Muscle layer of duodenum (tissue), 2 donors: Measurements from ENCODE around the gene ACOX3.

Experiments
- H3K27ac ChIP-seq: one replicate; pipeline ENCODE4 v1.7.0; 2013; ENCODE audit warnings: mild to moderate bottlenecking, low read length
- H3K27me3 ChIP-seq: one replicate; pipeline ENCODE4 v1.7.0; 2013; ENCODE audit warnings: low read depth, mild to moderate bottlenecking, control low read depth, low read length
- H3K36me3 ChIP-seq, 2 donors: one replicate each; pipeline ENCODE4 v1.7.0; 2013; ENCODE audit warnings: low read length in 2 of 2, control low read depth in 1 of 2, mild to moderate bottlenecking in 1 of 2; ENCODE audit not compliant: insufficient read depth in 2 of 2, control insufficient read depth in 1 of 2
- H3K4me1 ChIP-seq, 2 donors: one replicate each; pipeline ENCODE4 v1.7.0; 2013; ENCODE audit warnings: low read length in 2 of 2, mild to moderate bottlenecking in 2 of 2, control low read depth in 1 of 2, moderate library complexity in 1 of 2; ENCODE audit not compliant: insufficient read depth in 2 of 2, control insufficient read depth in 1 of 2
- H3K4me3 ChIP-seq, 2 donors: one replicate each; pipeline ENCODE4 v1.7.0; 2013; ENCODE audit warnings: low read length in 2 of 2, low read depth in 1 of 2, mild to moderate bottlenecking in 1 of 2
- H3K9me3 ChIP-seq, 2 donors: one replicate each; pipeline ENCODE4 v1.7.0; 2013; ENCODE audit warnings: low read length in 2 of 2, control low read depth in 1 of 2, mild to moderate bottlenecking in 1 of 2; ENCODE audit not compliant: control insufficient read depth in 1 of 2
- donor health status: healthy.

The ACOX3 gene

GRCh38 chr4:8385106-8385505, 55.4 kb downstream of the ACOX3 start:
- Histone ChIP-seq H3K9me3 (no peaks in the 10 kb centered on the region), H3K36me3 (peaks cover 28 to 53% of the 10 kb centered on the region in 2 donors), H3K27me3 (no peaks in the 10 kb centered on the region), H3K27ac (no peak overlapping the region), H3K4me3 (no peak overlapping the region), H3K4me1 (peaks cover 0 to 8% of the 10 kb centered on the region in 2 donors)

DNA sequence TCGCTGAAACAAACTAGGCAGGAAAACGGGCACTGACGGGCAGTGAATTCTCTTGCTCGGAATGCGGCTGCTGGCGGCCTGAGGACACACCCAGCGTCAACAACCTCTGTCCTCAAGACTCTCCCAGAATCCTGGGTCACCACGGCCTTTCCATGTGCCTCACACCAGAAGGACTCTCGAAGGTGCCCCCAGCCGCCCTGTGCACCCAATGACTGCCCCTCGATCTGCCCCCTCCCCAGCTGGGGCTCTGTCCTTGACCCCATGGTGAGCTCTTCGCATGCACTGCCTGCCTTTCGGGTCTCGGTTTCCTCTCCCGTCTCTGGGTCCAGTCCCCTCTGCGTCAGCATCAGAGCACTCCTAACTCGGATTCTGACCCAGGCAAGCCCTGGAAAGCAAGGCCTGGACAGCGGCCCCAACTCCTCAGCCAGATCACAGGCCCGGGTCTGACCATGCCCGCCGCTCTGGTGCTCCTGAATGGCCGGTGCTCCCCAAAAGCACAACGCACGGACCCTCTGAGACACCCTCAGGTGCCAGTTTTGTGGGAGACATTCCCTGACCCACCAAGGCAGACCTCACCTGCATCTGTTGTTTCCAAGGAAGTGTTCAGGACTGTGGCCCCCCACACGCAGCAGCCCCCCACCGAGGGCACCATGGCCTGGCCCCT, 56.0 kb downstream of the ACOX3 start:
- Histone ChIP-seq H3K4me1 (peaks cover 0 to 8% of the 10 kb centered on the region in 2 donors), H3K36me3 (peaks cover 28 to 52% of the 10 kb centered on the region in 2 donors)

DNA sequence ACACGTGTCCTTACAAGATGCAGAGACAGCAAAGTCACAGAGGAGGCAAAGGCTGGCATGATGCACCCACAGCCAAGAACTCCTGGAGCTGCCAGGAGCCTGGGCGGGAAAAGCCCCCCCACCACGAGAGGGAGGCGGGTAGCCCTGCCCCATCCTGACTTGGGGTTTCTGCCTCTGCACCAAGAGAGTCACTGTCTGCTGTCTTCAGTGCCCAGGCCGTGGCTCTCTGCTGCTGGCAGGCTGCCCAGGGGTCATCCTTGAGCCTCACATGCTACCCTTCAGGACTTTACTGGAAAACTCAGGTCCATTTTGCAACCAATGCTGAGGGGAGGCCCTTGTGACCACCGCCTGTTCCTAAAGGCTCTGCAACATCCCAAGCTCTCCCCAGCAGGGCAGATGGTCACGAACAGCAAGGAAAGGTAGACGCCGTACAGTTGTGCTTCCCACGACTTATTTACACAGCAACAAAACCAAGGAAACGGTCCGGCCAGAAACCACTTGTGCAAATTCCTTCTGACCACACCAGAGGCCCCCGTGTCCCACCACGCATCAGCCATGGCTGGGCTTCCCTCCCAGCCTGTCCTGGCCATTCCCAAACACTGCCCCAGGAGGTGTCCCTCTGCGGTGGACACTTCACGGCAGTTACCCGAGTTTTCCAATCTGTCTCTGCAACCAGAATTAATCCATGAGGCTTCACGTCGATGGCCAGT, 56.9 kb downstream of the ACOX3 start:
- H3K36me3 ChIP-seq: peaks cover 28 to 50% of the 10 kb centered on the region in 2 donors
- H3K27ac ChIP-seq: no peak overlapping the region
- no peaks in the 10 kb centered on the region for H3K27me3 ChIP-seq
- peaks cover 0 to 8% of the 10 kb centered on the region in 2 donors for H3K4me1 ChIP-seq
- H3K4me3 ChIP-seq: no peak overlapping the region
- H3K9me3 ChIP-seq: no peaks in the 10 kb centered on the region

More for the DNA sequence above, 56.0 kb downstream of the ACOX3 start:
- H3K9me3 ChIP-seq: no peaks in the 10 kb centered on the region
- no peak overlapping the region for H3K4me3 ChIP-seq
- no peak overlapping the region for H3K27ac ChIP-seq
- no peaks in the 10 kb centered on the region for H3K27me3 ChIP-seq

DNA sequence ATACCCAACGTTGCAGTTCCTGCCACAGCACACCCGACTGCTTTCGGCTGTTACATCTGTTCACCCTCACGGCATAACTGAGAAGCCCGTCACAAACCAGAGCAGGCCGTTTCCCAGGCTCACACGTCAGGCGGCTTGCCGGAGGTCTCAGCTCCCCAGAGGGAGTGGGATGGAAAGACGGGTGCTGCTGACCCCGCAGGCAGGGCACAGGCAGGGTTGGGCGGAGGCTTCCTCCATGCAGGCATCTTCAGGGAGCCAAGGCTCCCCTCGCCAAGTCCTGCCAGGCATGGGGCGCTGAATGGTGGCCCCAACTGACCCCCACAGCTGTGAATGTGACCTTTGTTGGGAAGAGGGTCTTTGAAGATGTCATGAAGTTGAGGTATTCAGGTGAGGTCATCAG, 57.5 kb downstream of the ACOX3 start:
- H3K27me3 ChIP-seq: no peaks in the 10 kb centered on the region
- no peaks in the 10 kb centered on the region for H3K9me3 ChIP-seq
- H3K36me3 ChIP-seq: peaks cover 24 to 50% of the 10 kb centered on the region in 2 donors
- no peak overlapping the region for H3K27ac ChIP-seq
- peaks cover 0 to 8% of the 10 kb centered on the region in 2 donors for H3K4me1 ChIP-seq
- H3K4me3 ChIP-seq: no peak overlapping the region

- H3K27ac ChIP-seq: no peak overlapping the region
- H3K36me3 ChIP-seq: peaks cover 19 to 50% of the 10 kb centered on the region in 2 donors
These were observed 58.5 kb downstream of the ACOX3 start for GRCh38 chr4:8381814-8382581.

DNA sequence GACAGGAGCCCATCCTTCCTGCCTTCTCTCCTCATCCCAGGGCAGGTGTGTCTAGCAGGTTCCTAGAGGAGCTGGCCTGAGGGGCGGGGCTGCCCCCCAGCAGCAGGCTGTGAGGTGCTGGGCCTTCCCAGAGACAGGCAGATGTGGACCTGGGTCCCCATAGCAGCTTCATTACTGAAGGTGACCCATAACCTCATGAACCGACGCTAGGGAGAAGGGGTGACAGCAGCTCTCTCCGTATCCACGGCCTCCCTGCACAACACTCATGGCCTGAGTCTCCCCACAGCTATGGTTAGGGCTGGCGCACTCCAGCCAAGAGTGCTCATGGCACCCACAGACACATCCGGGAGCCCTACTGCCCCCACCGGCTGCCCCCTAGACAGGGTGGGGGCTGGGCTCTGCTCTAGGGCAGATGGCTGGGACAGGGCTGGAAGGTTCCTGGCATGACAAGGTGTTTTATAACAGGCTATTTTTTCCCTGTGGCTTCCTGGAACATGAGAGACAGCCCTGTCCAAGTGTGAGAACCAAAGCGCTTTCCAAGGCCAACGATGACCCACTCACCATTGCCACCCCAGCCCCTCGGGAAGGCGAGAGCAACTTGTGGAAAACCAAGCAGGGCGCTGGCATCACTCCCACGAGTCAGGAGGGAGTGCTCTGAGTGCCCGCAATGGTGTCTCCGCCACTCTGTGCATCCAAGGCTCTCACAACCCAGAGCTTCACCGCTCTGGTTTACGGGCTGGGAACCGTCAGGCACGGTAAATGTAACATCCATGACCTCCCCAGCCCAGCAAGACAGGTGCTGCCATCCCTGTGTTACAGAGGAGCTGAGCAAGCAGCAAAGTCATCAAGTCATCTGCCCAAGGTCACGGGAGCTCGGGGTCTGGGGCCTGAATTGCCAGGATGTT, 59.8 kb downstream of the ACOX3 start:
- H3K9me3 ChIP-seq: no peaks in the 10 kb centered on the region
- no peak overlapping the region for H3K27ac ChIP-seq
- H3K36me3 ChIP-seq: peaks cover 18 to 46% of the 10 kb centered on the region in 2 donors

More at GRCh38 chr4:8381814-8382581, 58.5 kb downstream of the ACOX3 start:
- H3K9me3 ChIP-seq: no peaks in the 10 kb centered on the region
- H3K4me3 ChIP-seq: no peak overlapping the region
- peaks cover 0 to 8% of the 10 kb centered on the region in 2 donors for H3K4me1 ChIP-seq
- H3K27me3 ChIP-seq: no peaks in the 10 kb centered on the region

GRCh38 chr4:8379771-8380170, 60.8 kb downstream of the ACOX3 start:
- Histone ChIP-seq H3K9me3 (no peaks in the 10 kb centered on the region), H3K27me3 (no peaks in the 10 kb centered on the region), H3K4me1 (peaks cover 0 to 8% of the 10 kb centered on the region in 2 donors), H3K36me3 (peaks cover 18 to 43% of the 10 kb centered on the region in 2 donors), H3K27ac (no peak overlapping the region), H3K4me3 (no peak overlapping the region)

More for the DNA sequence above, 59.8 kb downstream of the ACOX3 start:
- H3K4me1 ChIP-seq: peaks cover 0 to 8% of the 10 kb centered on the region in 2 donors
- H3K27me3 ChIP-seq: no peaks in the 10 kb centered on the region
- no peak overlapping the region for H3K4me3 ChIP-seq

- peaks cover 18 to 48% of the 10 kb centered on the region in 2 donors for H3K36me3 ChIP-seq
These were observed 61.2 kb downstream of the ACOX3 start for GRCh38 chr4:8379281-8379680.

GRCh38 chr4:8378776-8379175, 61.7 kb downstream of the ACOX3 start:
- Histone ChIP-seq H3K9me3 (no peaks in the 10 kb centered on the region), H3K4me3 (no peak overlapping the region), H3K27ac (no peak overlapping the region), H3K27me3 (no peaks in the 10 kb centered on the region), H3K4me1 (peaks cover 0 to 4% of the 10 kb centered on the region in 2 donors), H3K36me3 (peaks cover 14 to 50% of the 10 kb centered on the region in 2 donors)

More at GRCh38 chr4:8379281-8379680, 61.2 kb downstream of the ACOX3 start:
- no peak overlapping the region for H3K4me3 ChIP-seq
- H3K4me1 ChIP-seq: peaks cover 0 to 8% of the 10 kb centered on the region in 2 donors
- no peaks in the 10 kb centered on the region for H3K9me3 ChIP-seq
- no peak overlapping the region for H3K27ac ChIP-seq
- H3K27me3 ChIP-seq: no peaks in the 10 kb centered on the region

GRCh38 chr4:8378101-8378724, 62.3 kb downstream of the ACOX3 start:
- Histone ChIP-seq H3K4me3 (no peak overlapping the region), H3K4me1 (no peaks in the 10 kb centered on the region), H3K36me3 (peaks cover 14 to 54% of the 10 kb centered on the region in 2 donors), H3K27me3 (no peaks in the 10 kb centered on the region), H3K9me3 (no peaks in the 10 kb centered on the region), H3K27ac (no peak overlapping the region)
